Measurements from ENCODE around the gene PGAM5. TPM values are rescaled to one million over a fixed set of nuclear protein-coding genes. Genes with fewer than 3 reads are reported as not detected.
"Not testable (repeated sequence)": the region's sequence is repeated elsewhere in the genome, so short reads cannot be mapped to it uniquely, and the experiment has no call there.

PGAM5 gene
- polyA plus RNA-seq, 1 donor from 2014 or later = 21.4 TPM

- H3K9me3 Mint-ChIP-seq = no peaks in the 10 kb centered on the region
- no peaks in the 10 kb centered on the region for H3K27me3 Mint-ChIP-seq
- no peak overlapping the region for H3K27ac Mint-ChIP-seq
- peaks cover 7% of the 10 kb centered on the region for H3K36me3 Mint-ChIP-seq
- H3K4me1 Mint-ChIP-seq = peaks cover 0 to 5% (median 2%) of the 10 kb centered on the region in 3 donors
- H3K4me3 Mint-ChIP-seq = no peak overlapping the region
Measured at GRCh38 chr12:132675757-132676432, 34.7 kb upstream of the PGAM5 start.

GRCh38 chr12:132677492-132677891 lies 33.1 kb upstream of the PGAM5 start:
- H3K4me3 Mint-ChIP-seq = no peak overlapping the region
- no peak overlapping the region for H3K27ac Mint-ChIP-seq
- H3K27me3 Mint-ChIP-seq = no peaks in the 10 kb centered on the region
- H3K9me3 Mint-ChIP-seq = no peaks in the 10 kb centered on the region
- H3K36me3 Mint-ChIP-seq = peaks cover 4% of the 10 kb centered on the region
- peaks cover 0 to 3% (median 2%) of the 10 kb centered on the region in 3 donors for H3K4me1 Mint-ChIP-seq

GRCh38 chr12:132685400-132685799 lies 25.2 kb upstream of the PGAM5 start:
- Mint-ChIP-seq H3K4me3 (peak overlapping the region; percentile 70 to 90 (median 80)), H3K27me3 (no peaks in the 10 kb centered on the region), H3K36me3 (no peaks in the 10 kb centered on the region), H3K4me1 (peaks cover 8 to 17% (median 10%) of the 10 kb centered on the region in 3 donors), H3K9me3 (no peaks in the 10 kb centered on the region), H3K27ac (peak overlapping the region in 1 of 3 donors; percentile 62)

- peaks cover 8 to 14% (median 8%) of the 10 kb centered on the region in 3 donors for H3K4me1 Mint-ChIP-seq
- H3K36me3 Mint-ChIP-seq = no peaks in the 10 kb centered on the region
- H3K27me3 Mint-ChIP-seq = no peaks in the 10 kb centered on the region
- peak overlapping the region in 1 of 3 donors; percentile 39 for H3K27ac Mint-ChIP-seq
- H3K9me3 Mint-ChIP-seq = no peaks in the 10 kb centered on the region
- H3K4me3 Mint-ChIP-seq = peak overlapping the region; percentile 86 to 93 (median 91)
Measured at GRCh38 chr12:132686825-132687210, 23.8 kb upstream of the PGAM5 start.

GRCh38 chr12:132687211-132688164 lies 23.2 kb upstream of the PGAM5 start, which contains the start of the genes POLE and PXMP2:
TSS of gene POLE (minus strand) at chr12:132687342. CDS start at chr12:132687315, 27 bp downstream.
TSS of gene PXMP2 (plus strand) at chr12:132687587. CDS start at chr12:132687671, 84 bp downstream.
- Mint-ChIP-seq H3K27ac (peak within 1 kb of the TSS in 1 of 3 donors; percentile 39), H3K27me3 (no peaks in the 10 kb centered on the region), H3K4me1 (peaks cover 8 to 14% (median 8%) of the 10 kb centered on the region in 3 donors), H3K36me3 (no peaks in the 10 kb centered on the region), H3K4me3 (peak within 1 kb of the TSS; percentile 86 to 93 (median 91)), H3K9me3 (no peaks in the 10 kb centered on the region)

- no peaks in the 10 kb centered on the region for H3K27me3 Mint-ChIP-seq
- peaks cover 0 to 8% (median 8%) of the 10 kb centered on the region in 3 donors for H3K4me1 Mint-ChIP-seq
- peak overlapping the region in 3 of 4 donors; percentile 48 to 75 (median 73) for H3K4me3 Mint-ChIP-seq
- no peaks in the 10 kb centered on the region for H3K36me3 Mint-ChIP-seq
- no peaks in the 10 kb centered on the region for H3K9me3 Mint-ChIP-seq
- H3K27ac Mint-ChIP-seq = peak overlapping the region in 1 of 3 donors; percentile 60
Measured at GRCh38 chr12:132689227-132689626, 21.4 kb upstream of the PGAM5 start.

- Mint-ChIP-seq H3K27me3 (no peaks in the 10 kb centered on the region), H3K27ac (peak overlapping the region in 1 of 3 donors; percentile 68), H3K4me1 (peaks cover 0 to 8% (median 6%) of the 10 kb centered on the region in 3 donors), H3K4me3 (peak overlapping the region in 3 of 4 donors; percentile 9 to 75 (median 34)), H3K36me3 (no peaks in the 10 kb centered on the region), H3K9me3 (no peaks in the 10 kb centered on the region)
Measured at GRCh38 chr12:132690112-132690511, 20.5 kb upstream of the PGAM5 start.

- H3K27me3 Mint-ChIP-seq, H3K27ac Mint-ChIP-seq, H3K4me3 Mint-ChIP-seq, H3K4me1 Mint-ChIP-seq, H3K9me3 Mint-ChIP-seq, H3K36me3 Mint-ChIP-seq: not testable (repeated sequence)
Measured at GRCh38 chr12:132692030-132692429, 18.6 kb upstream of the PGAM5 start.

- H3K4me3 Mint-ChIP-seq, H3K9me3 Mint-ChIP-seq, H3K4me1 Mint-ChIP-seq, H3K36me3 Mint-ChIP-seq, H3K27me3 Mint-ChIP-seq, H3K27ac Mint-ChIP-seq: not testable (repeated sequence)
Measured at GRCh38 chr12:132694888-132695287, 15.8 kb upstream of the PGAM5 start.

GRCh38 chr12:132695431-132695830 lies 15.2 kb upstream of the PGAM5 start:
- peaks cover 2% of the 10 kb centered on the region for H3K27me3 Mint-ChIP-seq
- peaks cover 2% of the 10 kb centered on the region for H3K36me3 Mint-ChIP-seq
- no peaks in the 10 kb centered on the region for H3K9me3 Mint-ChIP-seq
- no peak overlapping the region for H3K4me3 Mint-ChIP-seq
- peaks cover 4 to 5% (median 4%) of the 10 kb centered on the region in 3 donors for H3K4me1 Mint-ChIP-seq
- H3K27ac Mint-ChIP-seq = no peak overlapping the region

- Mint-ChIP-seq H3K4me3 (no peak overlapping the region), H3K9me3 (no peaks in the 10 kb centered on the region), H3K27ac (no peak overlapping the region), H3K27me3 (peaks cover 4% of the 10 kb centered on the region), H3K36me3 (peaks cover 5% of the 10 kb centered on the region), H3K4me1 (peaks cover 5 to 7% (median 7%) of the 10 kb centered on the region in 3 donors)
Measured at GRCh38 chr12:132698341-132698740, 12.3 kb upstream of the PGAM5 start.

- H3K27ac Mint-ChIP-seq = peak overlapping the region in 1 of 3 donors; percentile 71
- peaks cover 6 to 8% (median 7%) of the 10 kb centered on the region in 3 donors for H3K4me1 Mint-ChIP-seq
- peak overlapping the region in 1 of 4 donors; percentile 39 for H3K4me3 Mint-ChIP-seq
- H3K27me3 Mint-ChIP-seq = peaks cover 4% of the 10 kb centered on the region
- H3K36me3 Mint-ChIP-seq = peaks cover 11% of the 10 kb centered on the region
- peaks cover 0 to 2% (median 0%) of the 10 kb centered on the region in 3 donors for H3K9me3 Mint-ChIP-seq
Measured at GRCh38 chr12:132700212-132700822, 10.3 kb upstream of the PGAM5 start.

GRCh38 chr12:132702640-132703039 lies 8.0 kb upstream of the PGAM5 start:
- peaks cover 13% of the 10 kb centered on the region for H3K36me3 Mint-ChIP-seq
- H3K27me3 Mint-ChIP-seq = peaks cover 4% of the 10 kb centered on the region
- peaks cover 0 to 6% (median 2%) of the 10 kb centered on the region in 3 donors for H3K9me3 Mint-ChIP-seq
- no peak overlapping the region for H3K27ac Mint-ChIP-seq
- H3K4me1 Mint-ChIP-seq = peaks cover 6 to 11% (median 7%) of the 10 kb centered on the region in 3 donors
- H3K4me3 Mint-ChIP-seq = no peak overlapping the region

- H3K9me3 Mint-ChIP-seq = peaks cover 0 to 13% (median 9%) of the 10 kb centered on the region in 3 donors
- peak overlapping the region in 2 of 4 donors; percentile 33 to 55 for H3K4me3 Mint-ChIP-seq
- peaks cover 13% of the 10 kb centered on the region for H3K36me3 Mint-ChIP-seq
- peak overlapping the region in 2 of 3 donors; percentile 46 to 53 for H3K27ac Mint-ChIP-seq
- peaks cover 4% of the 10 kb centered on the region for H3K27me3 Mint-ChIP-seq
- H3K4me1 Mint-ChIP-seq = peaks cover 6 to 10% (median 7%) of the 10 kb centered on the region in 3 donors
Measured at GRCh38 chr12:132703641-132704040, 7.0 kb upstream of the PGAM5 start.
